IMR-90 (cell line): ENCODE measurements around the gene TMA7. TPM values are rescaled to one million over a fixed set of nuclear protein-coding genes. Genes with fewer than 3 reads are reported as not detected.

Experiments
- ATAC-seq: fragments of 200-7000 bp; cut with Tn5 transposase; 2 replicates; pipeline ENCODE4 v1.9.1; 2020; ENCODE audit warnings: low read depth, mild to moderate bottlenecking, moderate library complexity
- BruUV-seq: library from RNA; stranded (reverse); fragments of 400-500 nt; replicated peaks from 2 replicates; lab custom pipeline; 2021; lab: Mats Ljungman, UMichigan
- CTCF ChIA-PET: fragments of 300-600 bp; formaldehyde crosslinking; extraction: SDS; loops from one replicate; lab custom pipeline; 2021; ENCODE audit warnings: antibody characterized with exemption; lab: Yijun Ruan, JAX
- POLR2A ChIA-PET: fragments of 300-600 bp; sonication (Branson Sonifier 250); formaldehyde crosslinking; loops from one replicate; lab custom pipeline; 2022; ENCODE audit warnings: antibody characterized with exemption; ENCODE audit not compliant: unreplicated experiment; lab: Charles Lee
- DNase-seq: peaks from one replicate; pipeline ENCODE4 v3.0.0; 2013
- H2AFZ ChIP-seq: replicated peaks from 2 replicates; pipeline ENCODE3; 2013; ENCODE audit warnings: low read length, mild to moderate bottlenecking; ENCODE audit not compliant: poor library complexity
- H2AK5ac ChIP-seq: 2 replicates; pipeline ENCODE4 v1.6.1; 2013; ENCODE audit warnings: low read depth, low read length, inconsistent platforms
- H2AK9ac ChIP-seq: replicated peaks from 2 replicates; pipeline ENCODE3; 2013; ENCODE audit warnings: mild to moderate bottlenecking, low read depth, low read length, moderate library complexity; ENCODE audit not compliant: poor library complexity
- H2BK120ac ChIP-seq: 2 replicates; pipeline ENCODE4 v1.6.1; 2013; ENCODE audit warnings: low read depth, low read length, inconsistent platforms
- H2BK15ac ChIP-seq: 3 replicates; pipeline ENCODE4 v1.6.1; 2013; ENCODE audit warnings: low read depth, low read length, inconsistent platforms
- H2BK20ac ChIP-seq: 2 replicates; pipeline ENCODE4 v1.6.1; 2013; ENCODE audit warnings: low read depth, mild to moderate bottlenecking, inconsistent platforms, low read length, moderate library complexity
- H2BK5ac ChIP-seq: 2 replicates; pipeline ENCODE4 v1.6.1; 2013; ENCODE audit warnings: mild to moderate bottlenecking, low read depth, low read length, inconsistent platforms; ENCODE audit not compliant: poor library complexity, severe bottlenecking
- H3K14ac ChIP-seq: replicated peaks from 2 replicates; pipeline ENCODE4 v1.6.1; 2013; ENCODE audit warnings: low read depth, low read length, inconsistent platforms
- H3K18ac ChIP-seq: 2 replicates; pipeline ENCODE4 v1.6.1; 2013; ENCODE audit warnings: low read depth, low read length, control low read depth
- H3K23ac ChIP-seq: 2 replicates; pipeline ENCODE4 v1.6.1; 2013; ENCODE audit warnings: low read depth, low read length, inconsistent platforms
- H3K27ac ChIP-seq: 2 replicates; pipeline ENCODE4 v1.5.1; 2013; ENCODE audit warnings: mild to moderate bottlenecking, control low read depth, low read length; ENCODE audit not compliant: insufficient read depth
- H3K27me3 ChIP-seq: 2 replicates; pipeline ENCODE4 v1.6.1; 2013; ENCODE audit warnings: low read length; ENCODE audit not compliant: control insufficient read depth, insufficient read depth
- H3K36me3 ChIP-seq: 2 replicates; pipeline ENCODE4 v1.6.1; 2013; ENCODE audit warnings: low read length, mixed read lengths; ENCODE audit not compliant: control insufficient read depth, insufficient read depth
- H3K4ac ChIP-seq: 2 replicates; pipeline ENCODE4 v1.6.1; 2013; ENCODE audit warnings: low read depth, low read length, inconsistent platforms
- H3K4me1 ChIP-seq: 2 replicates; pipeline ENCODE4 v1.6.1; 2013; ENCODE audit warnings: low read length, mixed read lengths; ENCODE audit not compliant: control insufficient read depth, insufficient read depth
- H3K4me2 ChIP-seq: 2 replicates; pipeline ENCODE4 v1.6.1; 2013; ENCODE audit warnings: low read depth, mild to moderate bottlenecking, control low read depth, low read length, moderate library complexity
- H3K4me3 ChIP-seq: 2 replicates; pipeline ENCODE4 v1.5.1; 2013; ENCODE audit warnings: low read depth, mild to moderate bottlenecking, control low read depth, low read length, moderate library complexity; ENCODE audit not compliant: insufficient read depth
- H3K56ac ChIP-seq: 2 replicates; pipeline ENCODE4 v1.6.1; 2013; ENCODE audit warnings: low read length, inconsistent platforms; ENCODE audit not compliant: insufficient read depth; ENCODE audit errors: extremely low read depth
- H3K79me1 ChIP-seq, 2 experiments: 2 replicates each; pipeline ENCODE4 v1.6.1; 2013; ENCODE audit warnings: low read length in 2 of 2, inconsistent platforms in 1 of 2, low read depth in 1 of 2
- H3K9ac ChIP-seq: 2 replicates; pipeline ENCODE4 v1.6.1; 2013; ENCODE audit warnings: low read depth, low read length, control low read depth
- H3K9me1 ChIP-seq: 2 replicates; pipeline ENCODE4 v1.6.1; 2013; ENCODE audit warnings: low read length, inconsistent platforms; ENCODE audit not compliant: insufficient read depth
- H3K9me3 ChIP-seq: 2 replicates; pipeline ENCODE4 v1.6.1; 2013; ENCODE audit warnings: low read length; ENCODE audit not compliant: control insufficient read depth, insufficient read depth
- H4K20me1 ChIP-seq: 2 replicates; pipeline ENCODE4 v1.6.1; 2013; ENCODE audit warnings: low read length, inconsistent platforms; ENCODE audit not compliant: insufficient read depth
- H4K5ac ChIP-seq: 2 replicates; pipeline ENCODE4 v1.6.1; 2013; ENCODE audit warnings: mild to moderate bottlenecking, low read depth, low read length, control low read depth
- H4K8ac ChIP-seq, 2 experiments: 2 replicates each; pipeline ENCODE4 v1.6.1; 2013; ENCODE audit warnings: low read depth in 2 of 2, low read length in 2 of 2, control low read depth in 1 of 2, inconsistent platforms in 1 of 2
- H4K91ac ChIP-seq: 2 replicates; pipeline ENCODE4 v1.6.1; 2013; ENCODE audit warnings: low read depth, low read length, inconsistent platforms; ENCODE audit not compliant: insufficient read depth
- BHLHE40 ChIP-seq: fragments of 150-350 bp; IDR thresholded peaks from 2 replicates; pipeline ENCODE4 v1.6.1; 2016; ENCODE audit warnings: mild to moderate bottlenecking, low read depth, low read length
- CEBPB ChIP-seq: IDR thresholded peaks from 2 replicates; pipeline ENCODE4 v1.6.1; 2012; ENCODE audit warnings: low read depth, low read length, improper control_type of control experiment
- CHD1 ChIP-seq: IDR thresholded peaks from 2 replicates; pipeline ENCODE4 v1.6.1; 2012; ENCODE audit warnings: low read depth, low read length, improper control_type of control experiment
- ELK1 ChIP-seq: fragments of 150-350 bp; IDR thresholded peaks from 2 replicates; pipeline ENCODE4 v1.6.1; 2016; ENCODE audit warnings: low read depth, mild to moderate bottlenecking, low read length, moderate library complexity, borderline replicate concordance
- MAFK ChIP-seq: IDR thresholded peaks from 2 replicates; pipeline ENCODE4 v1.6.1; 2012; ENCODE audit warnings: low read depth, low read length, improper control_type of control experiment
- MAZ ChIP-seq: IDR thresholded peaks from 2 replicates; pipeline ENCODE4 v1.6.1; 2012; ENCODE audit warnings: low read depth, mild to moderate bottlenecking, low read length, improper control_type of control experiment, moderate library complexity, borderline replicate concordance
- MXI1 ChIP-seq: IDR thresholded peaks from 2 replicates; pipeline ENCODE4 v1.6.1; 2012; ENCODE audit warnings: low read depth, mild to moderate bottlenecking, low read length, moderate library complexity, borderline replicate concordance
- POLR2A ChIP-seq: IDR thresholded peaks from 2 replicates; pipeline ENCODE4 v1.6.1; 2012; ENCODE audit warnings: mild to moderate bottlenecking, low read depth, low read length
- RAD21 ChIP-seq: IDR thresholded peaks from 2 replicates; pipeline ENCODE4 v1.6.1; 2012; ENCODE audit warnings: low read length, improper control_type of control experiment
- RCOR1 ChIP-seq: IDR thresholded peaks from 2 replicates; pipeline ENCODE4 v1.6.1; 2012; ENCODE audit warnings: mild to moderate bottlenecking, low read length, improper control_type of control experiment; ENCODE audit not compliant: insufficient replicate concordance
- RFX5 ChIP-seq: IDR thresholded peaks from 2 replicates; pipeline ENCODE4 v1.8.0; 2012; ENCODE audit warnings: low read depth, mild to moderate bottlenecking, low read length, moderate library complexity
- SMC3 ChIP-seq: fragments of 150-350 bp; IDR thresholded peaks from 2 replicates; pipeline ENCODE4 v1.6.1; 2016; ENCODE audit warnings: low read depth, mild to moderate bottlenecking, antibody characterized with exemption, low read length, moderate library complexity
- USF2 ChIP-seq: fragments of 150-350 bp; IDR thresholded peaks from 2 replicates; pipeline ENCODE4 v1.6.1; 2017; ENCODE audit warnings: mild to moderate bottlenecking, antibody characterized with exemption, low read length, low read depth
- WGBS, 2 experiments: methylation state at CpG; one replicate each; pipeline versions ENCODE4 v1.1.5 to v1.1.7; 2013; ENCODE audit warnings: missing lambda C conversion rate in 2 of 2; ENCODE audit not compliant: insufficient read length in 1 of 2; ENCODE audit errors: extremely low coverage in 2 of 2; 5-methylcytosine and 5-hydroxymethylcytosine counted together
- dilution Hi-C: fragments of 300-500 bp; cut with HindIII; formaldehyde crosslinking; loops from one replicate; pipeline ENCODE4 v1.14.3; 2018; ENCODE audit warnings: low sequenced_read_pairs; ENCODE audit not compliant: unreplicated experiment
- in situ Hi-C: fragments of 300-500 bp; cut with MboI; formaldehyde crosslinking; loops from 3 replicates; pipeline ENCODE4 v1.14.3; 2019; ENCODE audit warnings: low sequenced_read_pairs, inconsistent platforms, mixed read lengths
- intact Hi-C: fragments of 100-400 bp; cut with micrococcal nuclease; formaldehyde crosslinking; loops from 2 replicates; pipeline ENCODE4 v1.10.0; 2022
- polyA plus RNA-seq, 3 experiments: library from polyadenylated mRNA; depleted of rRNA; stranded (reverse); fragments of >200 nt; gene quantifications; 2 replicates each; pipeline ENCODE4 v1.2.3, GENCODE V29; 2012; ENCODE audit warnings: low replicate concordance in 1 of 3
- total RNA-seq: library from RNA; depleted of rRNA; stranded (reverse); fragments of >200 nt; gene quantifications from 2 replicates; pipeline ENCODE4 v1.2.3, GENCODE V29; 2012

Gene TMA7
- total and polyA plus RNA-seq, 2 of the 4 experiments (the other 2 are of a cell fraction), result 81.9 to 240 TPM

- Histone ChIP-seq H3K56ac (no peak overlapping the region), H2BK5ac (no peak overlapping the region), H2AK9ac (no peak overlapping the region), H3K4ac (no peak overlapping the region), H2BK20ac (no peak overlapping the region), H2BK120ac (no peak overlapping the region), H2AK5ac (no peak overlapping the region), H2BK15ac (no peak overlapping the region), H3K14ac (no peak overlapping the region), H4K91ac (no peak overlapping the region), H3K4me3 (no peak overlapping the region), H4K8ac (no peak overlapping the region), H3K4me2 (no peak overlapping the region), H3K9me1 (no peaks in the 10 kb centered on the region), H4K5ac (no peak overlapping the region), H3K9ac (no peak overlapping the region), H3K18ac (no peak overlapping the region), H2AFZ (no peak overlapping the region), H3K36me3 (peaks cover 77% of the 10 kb centered on the region), H3K27ac (no peak overlapping the region), H3K27me3 (no peaks in the 10 kb centered on the region), H3K9me3 (no peaks in the 10 kb centered on the region), H3K4me1 (no peaks in the 10 kb centered on the region), H3K79me1 (no peaks in the 10 kb centered on the region), H3K23ac (no peak overlapping the region), H4K20me1 (no peaks in the 10 kb centered on the region; the same call in 1 of the 2 replicates)
- ATAC-seq (no peak), DNase-seq (no peak)
- WGBS, 2 experiments, result 95% methylated on average over 11 of the region's 14 CpGs; no CpG with 5 or more reads in 1 of the 2 experiments
- ChIA-PET POLR2A (no interaction called here), CTCF (interaction anchor here (1.3 kb wide), 1 partner anchor 23 kb away, joined by 4 read pairs; no protein-coding TSS in a partner anchor)
- dilution Hi-C loops, result no loop called here
- in situ Hi-C loops, result no loop called here
- TF ChIP-seq RCOR1 (no peak), SMC3 (no peak), CHD1 (no peak), POLR2A (no peak), BHLHE40 (no peak), MAFK (no peak), ELK1 (no peak), RAD21 (no peak), MAZ (no peak), RFX5 (no peak), USF2 (no peak), CEBPB (no peak), MXI1 (no peak)
- intact Hi-C loops, result no loop called here
- no TSS peak for BruUV-seq
These were observed 26.4 kb upstream of the TMA7 start for GRCh38 chr3:48413611-48414010.
